OCI-LY7 (cell line): ENCODE data around the gene ALPL. TPM values are rescaled to one million over a fixed set of nuclear protein-coding genes. Genes with fewer than 3 reads are reported as not detected.

Experiments used
- BruUV-seq: library from RNA; stranded (reverse); fragments of 400-500 nt; replicated peaks from 2 replicates; lab custom pipeline; 2021; lab: Mats Ljungman, UMichigan
- CTCF ChIA-PET: fragments of 300-600 bp; sonication (Branson Sonifier 250); formaldehyde crosslinking; loops from one replicate; lab custom pipeline; 2022; ENCODE audit warnings: antibody characterized with exemption; ENCODE audit not compliant: unreplicated experiment; lab: Charles Lee
- POLR2A ChIA-PET: fragments of 300-600 bp; sonication (Branson Sonifier 250); formaldehyde crosslinking; loops from one replicate; lab custom pipeline; 2022; ENCODE audit warnings: antibody characterized with exemption; lab: Charles Lee
- DNase-seq: peaks from one replicate; pipeline ENCODE4 v3.0.0-alpha.2; 2015; ENCODE audit warnings: low spot score
- H2AFZ ChIP-seq: fragments of 200-600 bp; sonication (generic), shearing (Covaris generic); 2 replicates; pipeline ENCODE4 v1.6.1; 2014; ENCODE audit warnings: mild to moderate bottlenecking, antibody characterized with exemption, low read length, moderate library complexity
- H3K27ac ChIP-seq: fragments of 200-600 bp; sonication (generic); 2 replicates; pipeline ENCODE4 v1.5.1; 2014; ENCODE audit warnings: mixed run types, low read depth, mild to moderate bottlenecking, moderate library complexity, low read length, inconsistent platforms; ENCODE audit not compliant: poor library complexity, severe bottlenecking
- H3K36me3 ChIP-seq: fragments of 200-600 bp; sonication (generic); 2 replicates; pipeline ENCODE4 v1.6.1; 2014; ENCODE audit warnings: mild to moderate bottlenecking, antibody characterized with exemption, low read length, moderate library complexity, mixed read lengths; ENCODE audit not compliant: insufficient read depth
- H3K4me1 ChIP-seq: fragments of 200-600 bp; sonication (generic); 2 replicates; pipeline ENCODE4 v1.5.1; 2014; ENCODE audit warnings: mild to moderate bottlenecking, low read length; ENCODE audit not compliant: insufficient read depth, poor library complexity, severe bottlenecking
- H3K4me2 ChIP-seq: fragments of 200-600 bp; sonication (generic); 2 replicates; pipeline ENCODE4 v1.6.1; 2014; ENCODE audit warnings: mild to moderate bottlenecking, low read length
- H3K4me3 ChIP-seq: fragments of 200-600 bp; sonication (generic); 2 replicates; pipeline ENCODE4 v1.5.1; 2014; ENCODE audit warnings: mild to moderate bottlenecking, low read depth, low read length; ENCODE audit not compliant: poor library complexity, severe bottlenecking
- H3K79me2 ChIP-seq: fragments of 200-600 bp; sonication (generic); 2 replicates; pipeline ENCODE4 v1.6.1; 2016; ENCODE audit warnings: low read depth, mild to moderate bottlenecking, low read length, moderate library complexity, mixed read lengths; ENCODE audit not compliant: insufficient read depth
- H3K9me2 ChIP-seq: fragments of 200-600 bp; sonication (generic); 2 replicates; pipeline ENCODE4 v1.6.1; 2016; ENCODE audit warnings: mild to moderate bottlenecking, low read length, mixed read lengths; ENCODE audit not compliant: insufficient read depth
- H3K9me3 ChIP-seq: fragments of 200-600 bp; sonication (generic); 2 replicates; pipeline ENCODE4 v1.6.1; 2014; ENCODE audit warnings: mild to moderate bottlenecking, mixed run types, low read length, mixed read lengths
- H4K20me1 ChIP-seq: fragments of 200-600 bp; sonication (generic); 2 replicates; pipeline ENCODE4 v1.6.1; 2014; ENCODE audit warnings: mild to moderate bottlenecking, antibody characterized with exemption, low read length, moderate library complexity, mixed read lengths; ENCODE audit not compliant: insufficient read depth
- EZH2phosphoT487 ChIP-seq: fragments of 200-600 bp; sonication (generic); IDR thresholded peaks from 2 replicates; pipeline ENCODE4 v1.6.1; 2018; ENCODE audit warnings: low read depth, borderline replicate concordance, mild to moderate bottlenecking, mixed run types, antibody characterized with exemption, low read length, moderate library complexity, mixed read lengths
- intact Hi-C: fragments of 100-400 bp; cut with micrococcal nuclease; formaldehyde crosslinking; loops from one replicate; pipeline ENCODE4 v1.10.0; 2022; ENCODE audit not compliant: unreplicated experiment
- total RNA-seq, 2 experiments: library from RNA; depleted of rRNA in 1 of 2; stranded (reverse); fragments of >200 nt in 1 of 2; shearing (Covaris generic) in 1 of 2; gene quantifications; 2 replicates each; pipeline ENCODE4 v1.2.3, GENCODE V29; 2014 to 2022
- TF ChIP-seq, protein P1 (sequence below): fragments of 200-600 bp; sonication (generic); conservative IDR thresholded peaks from 2 replicates; pipeline ENCODE4 v1.5.1; 2014; ENCODE audit warnings: mild to moderate bottlenecking, antibody characterized with exemption, low read length, moderate library complexity, mixed read lengths

ALPL gene
- total RNA-seq, 2 experiments from 2014 or later: not detected

DNA sequence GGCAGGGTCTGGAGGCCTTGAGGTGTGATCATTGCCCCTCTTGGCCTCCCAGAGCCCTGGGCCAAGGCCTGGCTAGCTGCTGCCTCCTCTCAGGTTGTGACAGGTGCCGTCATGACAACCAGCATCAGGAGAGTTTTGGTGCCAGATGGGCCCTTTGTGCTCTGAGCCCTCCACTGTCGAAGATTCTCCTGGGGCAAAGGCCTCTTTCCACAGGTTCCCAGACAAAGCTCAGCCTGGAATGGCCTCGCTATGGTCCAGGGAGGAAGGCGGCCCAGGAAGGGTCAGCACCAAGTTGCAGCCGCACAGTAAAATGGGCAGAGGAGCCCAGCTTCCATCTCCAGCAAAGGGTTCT is 78.4 kb downstream of the ALPL start:
- ChIA-PET POLR2A (no interaction called here), CTCF (no interaction called here)
- Histone ChIP-seq H3K4me1 (no peaks in the 10 kb centered on the region), H3K36me3 (no peaks in the 10 kb centered on the region), H3K9me3 (no peaks in the 10 kb centered on the region), H2AFZ (no peak overlapping the region), H3K4me2 (no peak overlapping the region), H3K27ac (no peak overlapping the region), H3K79me2 (no peaks in the 10 kb centered on the region), H3K9me2 (no peaks in the 10 kb centered on the region), H4K20me1 (no peaks in the 10 kb centered on the region), H3K4me3 (no peak overlapping the region)
- intact Hi-C loops: no loop called here
- DNase-seq: no peak
- TF ChIP-seq, protein P1, sequence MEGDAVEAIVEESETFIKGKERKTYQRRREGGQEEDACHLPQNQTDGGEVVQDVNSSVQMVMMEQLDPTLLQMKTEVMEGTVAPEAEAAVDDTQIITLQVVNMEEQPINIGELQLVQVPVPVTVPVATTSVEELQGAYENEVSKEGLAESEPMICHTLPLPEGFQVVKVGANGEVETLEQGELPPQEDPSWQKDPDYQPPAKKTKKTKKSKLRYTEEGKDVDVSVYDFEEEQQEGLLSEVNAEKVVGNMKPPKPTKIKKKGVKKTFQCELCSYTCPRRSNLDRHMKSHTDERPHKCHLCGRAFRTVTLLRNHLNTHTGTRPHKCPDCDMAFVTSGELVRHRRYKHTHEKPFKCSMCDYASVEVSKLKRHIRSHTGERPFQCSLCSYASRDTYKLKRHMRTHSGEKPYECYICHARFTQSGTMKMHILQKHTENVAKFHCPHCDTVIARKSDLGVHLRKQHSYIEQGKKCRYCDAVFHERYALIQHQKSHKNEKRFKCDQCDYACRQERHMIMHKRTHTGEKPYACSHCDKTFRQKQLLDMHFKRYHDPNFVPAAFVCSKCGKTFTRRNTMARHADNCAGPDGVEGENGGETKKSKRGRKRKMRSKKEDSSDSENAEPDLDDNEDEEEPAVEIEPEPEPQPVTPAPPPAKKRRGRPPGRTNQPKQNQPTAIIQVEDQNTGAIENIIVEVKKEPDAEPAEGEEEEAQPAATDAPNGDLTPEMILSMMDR: no peak
- no peak for TF ChIP-seq EZH2phosphoT487
- BruUV-seq: no TSS peak

DNA sequence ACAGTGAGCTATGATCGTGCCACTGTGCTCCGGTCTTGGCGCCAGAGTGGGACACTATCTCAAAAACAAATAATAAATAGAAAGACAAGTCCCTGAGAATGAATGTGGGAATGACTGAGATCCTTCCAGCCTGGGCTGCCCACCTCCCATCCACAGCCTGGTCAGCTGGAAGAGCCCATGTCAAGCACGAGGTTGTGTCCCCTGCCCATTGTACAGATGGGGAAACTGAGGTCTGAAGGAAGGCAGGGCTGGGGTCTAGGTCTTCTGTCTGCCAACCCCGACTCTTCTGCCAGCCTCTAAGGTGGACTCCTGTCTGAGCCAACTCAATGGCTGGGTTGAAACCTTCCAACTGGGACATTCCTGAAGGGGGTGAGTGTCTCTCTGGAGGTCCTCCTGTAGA is 80.4 kb downstream of the ALPL start:
- Histone ChIP-seq H4K20me1 (no peaks in the 10 kb centered on the region), H2AFZ (no peak overlapping the region), H3K9me2 (no peaks in the 10 kb centered on the region), H3K4me1 (no peaks in the 10 kb centered on the region), H3K9me3 (no peaks in the 10 kb centered on the region), H3K79me2 (no peaks in the 10 kb centered on the region), H3K27ac (no peak overlapping the region), H3K36me3 (no peaks in the 10 kb centered on the region), H3K4me3 (no peak overlapping the region), H3K4me2 (no peak overlapping the region)
- no peak for TF ChIP-seq EZH2phosphoT487
- TF ChIP-seq, protein P1: no peak
- DNase-seq: no peak
- CTCF ChIA-PET: no interaction called here
- POLR2A ChIA-PET: no interaction called here
- BruUV-seq: no TSS peak
- intact Hi-C loops: no loop called here

DNA sequence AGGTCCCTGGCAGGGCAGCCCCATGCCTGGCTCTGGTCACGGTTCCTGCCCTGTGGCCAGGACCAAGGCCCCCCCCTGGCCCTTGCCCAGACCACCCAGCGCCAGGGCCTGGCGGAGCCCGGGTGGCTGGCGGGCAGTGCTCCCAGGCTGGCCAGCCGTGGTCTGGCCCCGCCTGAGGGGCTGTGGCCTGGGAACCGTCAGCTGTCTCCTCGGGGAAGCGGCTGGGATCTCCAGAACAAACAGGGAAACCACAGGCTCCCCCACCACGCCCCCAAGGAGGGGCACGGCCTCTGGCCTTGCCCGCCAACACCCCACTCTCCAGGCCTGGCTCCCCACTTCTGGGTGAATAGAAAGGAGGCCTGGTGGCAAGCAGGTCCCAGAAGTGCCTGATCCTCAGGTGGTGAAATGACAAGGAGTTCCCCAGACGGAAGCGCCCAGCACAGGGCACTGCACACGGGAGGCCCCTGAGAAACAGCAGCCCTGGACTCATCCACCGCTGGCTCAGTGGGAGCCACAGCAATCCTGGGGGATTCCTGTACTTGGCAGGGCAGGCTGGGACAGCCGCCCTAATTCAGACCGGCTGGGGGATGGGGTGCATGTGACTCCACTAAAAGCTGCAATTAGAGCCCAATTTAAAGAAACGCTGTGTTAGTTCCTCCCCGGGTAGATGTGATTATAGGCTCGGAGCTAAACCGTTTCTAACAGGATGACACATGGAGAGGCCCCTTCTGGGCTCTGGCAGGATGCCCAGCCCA is 81.1 kb downstream of the ALPL start:
- Histone ChIP-seq H3K9me2 (no peaks in the 10 kb centered on the region), H3K4me2 (no peak overlapping the region), H2AFZ (no peak overlapping the region), H3K4me3 (no peak overlapping the region), H3K4me1 (no peaks in the 10 kb centered on the region), H3K9me3 (no peaks in the 10 kb centered on the region), H4K20me1 (no peaks in the 10 kb centered on the region), H3K27ac (no peak overlapping the region), H3K79me2 (no peaks in the 10 kb centered on the region), H3K36me3 (no peaks in the 10 kb centered on the region)
- TF ChIP-seq, protein P1: no peak
- TF ChIP-seq EZH2phosphoT487: no peak
- BruUV-seq: no TSS peak
- no peak for DNase-seq
- intact Hi-C loops: no loop called here
- CTCF ChIA-PET: no interaction called here
- POLR2A ChIA-PET: no interaction called here
